Choroid plexus epithelial cell (primary cell): ENCODE data around the gene LDAH.

Experiments
- DNase-seq: peaks from one replicate; pipeline ENCODE4 v3.0.0-alpha.2; 2010; ENCODE audit warnings: low read depth
- H3K4me3 ChIP-seq: 2 replicates; pipeline ENCODE4 v1.5.1; 2011; ENCODE audit warnings: low read depth, mild to moderate bottlenecking, control low read depth, low read length, moderate library complexity
- CTCF ChIP-seq: conservative IDR thresholded peaks from 2 replicates; pipeline ENCODE4 v1.5.1; 2011; ENCODE audit warnings: low read depth, mild to moderate bottlenecking, control low read depth, inconsistent platforms, low read length, moderate library complexity

LDAH gene

GRCh38 chr2:20643060-20643459 lies 179.8 kb downstream of the LDAH start:
- no peak for TF ChIP-seq CTCF
- DNase-seq, result no peak

GRCh38 chr2:20642055-20642971 lies 180.6 kb downstream of the LDAH start:
- peak; percentile 82 for DNase-seq
- H3K4me3 ChIP-seq, result no peak overlapping the region
- TF ChIP-seq CTCF, result peak; percentile 96

More at GRCh38 chr2:20643060-20643459, 179.8 kb downstream of the LDAH start:
- no peak overlapping the region for H3K4me3 ChIP-seq

GRCh38 chr2:20641123-20641985 lies 181.5 kb downstream of the LDAH start:
- no peak for TF ChIP-seq CTCF

GRCh38 chr2:20640411-20641122 lies 182.3 kb downstream of the LDAH start:
- TF ChIP-seq CTCF, result no peak
- no peak for DNase-seq
- H3K4me3 ChIP-seq, result no peak overlapping the region

More at GRCh38 chr2:20641123-20641985, 181.5 kb downstream of the LDAH start:
- H3K4me3 ChIP-seq, result no peak overlapping the region
- peak; percentile 77 for DNase-seq

- no peak for DNase-seq
- no peak overlapping the region for H3K4me3 ChIP-seq
- TF ChIP-seq CTCF, result no peak
These were observed 184.1 kb downstream of the LDAH start for GRCh38 chr2:20638646-20639430.

GRCh38 chr2:20638014-20638413 lies 184.9 kb downstream of the LDAH start:
- no peak for TF ChIP-seq CTCF
- H3K4me3 ChIP-seq, result no peak overlapping the region
- no peak for DNase-seq
